Measurements from ENCODE around the gene ATAT1. TPM values are rescaled to one million over a fixed set of nuclear protein-coding genes. Genes with fewer than 3 reads are reported as not detected.

The ATAT1 gene
- polyA plus RNA-seq, 1 donor (not counting 4 experiments of a cell fraction or from before 2014, with no cell fraction given): 5.4 TPM

- Histone ChIP-seq H3K9me3 (ENCODE audit: control insufficient read depth, low read depth, low read length) (no peaks in the 10 kb centered on the region), H3K79me2 (ENCODE audit: control insufficient read depth, insufficient read depth, low read length) (peaks cover 56% of the 10 kb centered on the region), H3K4me3 (ENCODE audit: control insufficient read depth in 2 of 3, extremely low read depth in 1 of 3, insufficient read depth in 2 of 3, low read depth in 1 of 3, low read length in 3 of 3) (peak overlapping the region; percentile 82 to 90 (median 87)), H3K36me3 (ENCODE audit: control insufficient read depth in 2 of 2, extremely low read depth in 1 of 2, insufficient read depth in 2 of 2, low read length in 2 of 2) (peaks cover 4 to 16% of the 10 kb centered on the region in 2 experiments), H3K9ac (ENCODE audit: control insufficient read depth, extremely low read depth, insufficient read depth, low read length) (peak overlapping the region; percentile 97), H4K20me1 (ENCODE audit: control insufficient read depth, extremely low read depth, insufficient read depth, low read length) (no peaks in the 10 kb centered on the region), H3K9me1 (ENCODE audit: control insufficient read depth, extremely low read depth, insufficient read depth, low read length) (no peaks in the 10 kb centered on the region), H3K27ac (ENCODE audit: control insufficient read depth, insufficient read depth, low read length) (peak overlapping the region; percentile 94), H3K4me2 (ENCODE audit: control insufficient read depth, extremely low read depth, insufficient read depth, low read depth, low read length) (peak overlapping the region; percentile 98), H3K27me3 (ENCODE audit: control insufficient read depth, extremely low read depth, insufficient read depth, low read length) (no peaks in the 10 kb centered on the region), H2AFZ (ENCODE audit: control insufficient read depth, low read length) (no peak overlapping the region), H3K4me1 (ENCODE audit: control insufficient read depth, extremely low read depth, insufficient read depth, low read length) (peaks cover 33% of the 10 kb centered on the region)
- dilution Hi-C loops (cut with MboI; ENCODE audit: extremely low pct_ligation_motif_present, low sequenced_read_pairs): no loop called here
- FAIRE-seq (no peak), DNase-seq (ENCODE audit: low read depth, low spot score) (no peak)
- no peak for TF ChIP-seq EZH2 (IDR thresholded peaks at IDR 0.05; ENCODE audit: low read length)
- TF ChIP-seq, protein P1, sequence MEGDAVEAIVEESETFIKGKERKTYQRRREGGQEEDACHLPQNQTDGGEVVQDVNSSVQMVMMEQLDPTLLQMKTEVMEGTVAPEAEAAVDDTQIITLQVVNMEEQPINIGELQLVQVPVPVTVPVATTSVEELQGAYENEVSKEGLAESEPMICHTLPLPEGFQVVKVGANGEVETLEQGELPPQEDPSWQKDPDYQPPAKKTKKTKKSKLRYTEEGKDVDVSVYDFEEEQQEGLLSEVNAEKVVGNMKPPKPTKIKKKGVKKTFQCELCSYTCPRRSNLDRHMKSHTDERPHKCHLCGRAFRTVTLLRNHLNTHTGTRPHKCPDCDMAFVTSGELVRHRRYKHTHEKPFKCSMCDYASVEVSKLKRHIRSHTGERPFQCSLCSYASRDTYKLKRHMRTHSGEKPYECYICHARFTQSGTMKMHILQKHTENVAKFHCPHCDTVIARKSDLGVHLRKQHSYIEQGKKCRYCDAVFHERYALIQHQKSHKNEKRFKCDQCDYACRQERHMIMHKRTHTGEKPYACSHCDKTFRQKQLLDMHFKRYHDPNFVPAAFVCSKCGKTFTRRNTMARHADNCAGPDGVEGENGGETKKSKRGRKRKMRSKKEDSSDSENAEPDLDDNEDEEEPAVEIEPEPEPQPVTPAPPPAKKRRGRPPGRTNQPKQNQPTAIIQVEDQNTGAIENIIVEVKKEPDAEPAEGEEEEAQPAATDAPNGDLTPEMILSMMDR (optimal IDR thresholded peaks at IDR 0.05 in 1 of 3, IDR thresholded peaks at IDR 0.05 in 1 of 3, conservative IDR thresholded peaks at IDR 0.05 in 1 of 3; ENCODE audit: extremely low read depth in 1 of 3, insufficient read depth in 2 of 3, low read length in 3 of 3): peak in 1 of 3 experiments; percentile 7
These were observed 61.9 kb downstream of the ATAT1 start for GRCh38 chr6:30688569-30688968.

GRCh38 chr6:30689022-30689865 lies 62.6 kb downstream of the ATAT1 start:
- FAIRE-seq (no peak), DNase-seq (ENCODE audit: low read depth, low spot score) (no peak)
- Histone ChIP-seq H3K27me3 (ENCODE audit: control insufficient read depth, extremely low read depth, insufficient read depth, low read length) (no peaks in the 10 kb centered on the region), H3K9me1 (ENCODE audit: control insufficient read depth, extremely low read depth, insufficient read depth, low read length) (no peaks in the 10 kb centered on the region), H3K9ac (ENCODE audit: control insufficient read depth, extremely low read depth, insufficient read depth, low read length) (peak overlapping the region; percentile 97), H3K27ac (ENCODE audit: control insufficient read depth, insufficient read depth, low read length) (peak overlapping the region; percentile 94), H3K9me3 (ENCODE audit: control insufficient read depth, low read depth, low read length) (no peaks in the 10 kb centered on the region), H3K79me2 (ENCODE audit: control insufficient read depth, insufficient read depth, low read length) (peaks cover 49% of the 10 kb centered on the region), H4K20me1 (ENCODE audit: control insufficient read depth, extremely low read depth, insufficient read depth, low read length) (no peaks in the 10 kb centered on the region), H3K36me3 (ENCODE audit: control insufficient read depth in 2 of 2, extremely low read depth in 1 of 2, insufficient read depth in 2 of 2, low read length in 2 of 2) (peaks cover under 1 to 11% of the 10 kb centered on the region in 2 experiments), H3K4me3 (ENCODE audit: control insufficient read depth in 2 of 3, extremely low read depth in 1 of 3, insufficient read depth in 2 of 3, low read depth in 1 of 3, low read length in 3 of 3) (peak overlapping the region in 2 of 3 experiments; percentile 90 to 93), H2AFZ (ENCODE audit: control insufficient read depth, low read length) (no peak overlapping the region), H3K4me1 (ENCODE audit: control insufficient read depth, extremely low read depth, insufficient read depth, low read length) (peaks cover 33% of the 10 kb centered on the region), H3K4me2 (ENCODE audit: control insufficient read depth, extremely low read depth, insufficient read depth, low read depth, low read length) (peak overlapping the region; percentile 98)
- TF ChIP-seq EZH2 (IDR thresholded peaks at IDR 0.05; ENCODE audit: low read length): no peak
- TF ChIP-seq, protein P1 (optimal IDR thresholded peaks at IDR 0.05 in 1 of 3, IDR thresholded peaks at IDR 0.05 in 1 of 3, conservative IDR thresholded peaks at IDR 0.05 in 1 of 3; ENCODE audit: extremely low read depth in 1 of 3, insufficient read depth in 2 of 3, low read length in 3 of 3): no peak
- dilution Hi-C loops (cut with MboI; ENCODE audit: extremely low pct_ligation_motif_present, low sequenced_read_pairs): no loop called here
